GM10266 (cell line): Measurements from ENCODE around the gene LANCL3.

Experiments used
- DNase-seq: peaks from one replicate; pipeline ENCODE4 v3.0.0; 2012; ENCODE audit errors: extremely low spot score
- TF ChIP-seq, protein P1 (sequence below): IDR thresholded peaks from 2 replicates; pipeline ENCODE4 v1.5.1; 2012; ENCODE audit warnings: mild to moderate bottlenecking, low read depth; ENCODE audit not compliant: control insufficient read depth, insufficient read depth; ENCODE audit errors: missing control alignments

Gene LANCL3

DNA sequence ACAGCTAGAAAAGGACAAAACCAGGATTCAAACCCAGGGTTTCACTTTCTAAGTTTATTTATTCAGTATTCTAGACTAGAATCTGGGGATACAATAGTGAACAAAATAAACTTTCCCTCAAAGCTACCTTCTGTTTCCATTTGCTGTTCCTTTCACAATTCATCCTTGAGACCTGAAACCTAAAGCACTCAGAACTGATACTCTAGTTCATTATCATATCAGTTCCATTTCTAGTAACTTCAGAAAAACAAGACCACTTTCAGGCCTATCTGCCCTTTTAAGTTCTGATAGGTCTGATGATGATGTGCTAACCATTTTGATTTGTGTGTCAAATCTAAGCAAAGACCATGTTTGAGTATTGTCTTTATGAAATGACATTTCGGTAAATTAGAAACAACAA lies 106.3 kb downstream of the LANCL3 start:
- DNase-seq, result no peak
- TF ChIP-seq, protein P1, sequence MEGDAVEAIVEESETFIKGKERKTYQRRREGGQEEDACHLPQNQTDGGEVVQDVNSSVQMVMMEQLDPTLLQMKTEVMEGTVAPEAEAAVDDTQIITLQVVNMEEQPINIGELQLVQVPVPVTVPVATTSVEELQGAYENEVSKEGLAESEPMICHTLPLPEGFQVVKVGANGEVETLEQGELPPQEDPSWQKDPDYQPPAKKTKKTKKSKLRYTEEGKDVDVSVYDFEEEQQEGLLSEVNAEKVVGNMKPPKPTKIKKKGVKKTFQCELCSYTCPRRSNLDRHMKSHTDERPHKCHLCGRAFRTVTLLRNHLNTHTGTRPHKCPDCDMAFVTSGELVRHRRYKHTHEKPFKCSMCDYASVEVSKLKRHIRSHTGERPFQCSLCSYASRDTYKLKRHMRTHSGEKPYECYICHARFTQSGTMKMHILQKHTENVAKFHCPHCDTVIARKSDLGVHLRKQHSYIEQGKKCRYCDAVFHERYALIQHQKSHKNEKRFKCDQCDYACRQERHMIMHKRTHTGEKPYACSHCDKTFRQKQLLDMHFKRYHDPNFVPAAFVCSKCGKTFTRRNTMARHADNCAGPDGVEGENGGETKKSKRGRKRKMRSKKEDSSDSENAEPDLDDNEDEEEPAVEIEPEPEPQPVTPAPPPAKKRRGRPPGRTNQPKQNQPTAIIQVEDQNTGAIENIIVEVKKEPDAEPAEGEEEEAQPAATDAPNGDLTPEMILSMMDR, result no peak

DNA sequence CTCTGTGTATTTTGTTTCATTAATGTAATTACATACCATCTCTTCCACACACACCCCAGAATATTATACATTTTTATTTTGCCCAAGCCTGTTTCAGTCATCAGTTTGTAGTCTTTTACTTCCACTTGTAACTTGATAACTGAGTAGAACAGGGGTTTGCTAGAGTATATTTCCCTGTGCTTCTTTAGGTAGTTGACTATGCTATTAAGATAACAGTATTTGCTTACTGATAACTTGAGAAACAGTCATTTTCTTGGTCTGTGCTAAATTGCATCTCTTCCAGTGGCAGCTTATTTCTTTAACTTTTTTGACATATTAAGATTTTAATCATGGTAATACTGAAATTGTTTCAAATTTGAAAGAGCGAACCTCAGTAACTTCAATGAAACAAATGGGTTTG lies 107.1 kb downstream of the LANCL3 start:
- no peak for DNase-seq
- TF ChIP-seq, protein P1, result no peak

DNA sequence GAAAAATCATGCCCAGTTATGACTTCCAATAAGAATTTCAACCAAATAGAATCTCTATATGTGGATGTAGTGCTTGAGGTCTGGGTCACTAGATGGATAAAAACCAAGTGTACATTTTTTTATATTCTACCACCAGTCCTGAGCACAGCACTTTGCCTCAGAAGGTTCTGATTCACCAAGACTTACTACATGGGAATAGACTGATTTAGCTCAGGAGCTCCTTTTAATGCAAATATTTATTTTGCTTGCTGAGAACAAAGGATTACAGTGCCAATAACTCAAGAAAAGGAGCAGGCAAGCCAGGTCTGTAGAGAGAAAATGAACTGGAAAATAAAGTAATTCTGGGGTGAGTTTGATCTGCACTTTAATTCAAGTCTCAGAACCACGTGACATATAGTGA lies 107.8 kb downstream of the LANCL3 start:
- no peak for DNase-seq
- TF ChIP-seq, protein P1, result no peak

DNA sequence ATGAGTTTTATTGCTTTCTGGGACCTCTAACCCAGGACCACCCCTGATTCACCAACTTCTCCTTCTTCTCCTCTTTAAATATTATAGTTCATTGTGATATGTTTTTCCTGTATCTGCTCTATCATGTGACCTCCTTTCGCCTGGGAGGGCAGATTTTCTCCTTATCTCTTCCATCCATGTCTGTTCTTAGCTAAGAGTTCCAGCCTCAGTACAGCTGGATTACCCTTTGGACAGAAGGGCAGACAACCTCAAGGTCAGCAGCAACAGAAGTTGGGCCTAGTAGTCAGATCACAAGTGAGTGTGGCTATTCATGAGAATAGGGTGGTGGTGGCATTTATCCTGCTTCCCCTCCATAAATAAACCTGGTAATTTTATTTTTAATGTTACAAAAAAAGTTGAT lies 108.4 kb downstream of the LANCL3 start:
- no peak for DNase-seq
- TF ChIP-seq, protein P1, result no peak

DNA sequence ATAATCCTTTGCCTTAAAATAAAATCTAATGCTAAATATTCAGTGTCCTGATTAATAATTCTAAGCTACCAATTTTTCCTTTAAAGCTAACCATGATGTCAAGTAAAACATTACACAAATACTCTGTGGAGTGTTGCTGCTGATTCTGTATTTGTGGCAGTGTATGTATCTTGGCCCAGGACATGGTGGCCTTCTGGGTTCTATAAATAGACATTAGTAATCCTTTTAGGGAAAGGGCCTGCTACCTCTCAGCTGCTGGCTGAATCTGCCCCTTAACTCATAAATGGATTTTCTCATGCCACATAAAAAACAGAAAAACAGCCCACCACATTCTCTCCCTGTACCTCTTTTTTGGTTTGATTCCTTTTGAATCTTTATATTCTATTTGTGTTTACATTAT lies 113.0 kb downstream of the LANCL3 start:
- TF ChIP-seq, protein P1, result no peak
- DNase-seq, result no peak

DNA sequence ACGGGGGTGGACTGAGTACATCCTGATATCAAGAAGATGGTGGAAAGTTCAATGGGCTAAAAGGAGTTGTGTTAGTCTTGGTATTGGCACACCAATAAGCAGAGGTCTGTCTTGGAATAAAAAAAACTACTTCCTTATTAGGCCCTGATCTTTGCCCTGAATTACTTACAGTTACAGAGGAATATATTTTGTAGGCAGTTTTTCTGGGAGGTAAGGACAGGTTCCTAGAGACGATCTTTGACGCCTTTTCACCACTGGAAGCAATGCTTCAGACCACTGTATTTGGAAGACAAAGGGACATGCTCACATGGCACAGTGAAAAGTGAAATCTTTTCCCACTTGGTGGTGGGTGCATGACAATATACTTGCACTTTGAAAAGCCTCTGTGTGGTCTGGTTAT lies 113.5 kb downstream of the LANCL3 start:
- no peak for DNase-seq
- TF ChIP-seq, protein P1, result no peak

DNA sequence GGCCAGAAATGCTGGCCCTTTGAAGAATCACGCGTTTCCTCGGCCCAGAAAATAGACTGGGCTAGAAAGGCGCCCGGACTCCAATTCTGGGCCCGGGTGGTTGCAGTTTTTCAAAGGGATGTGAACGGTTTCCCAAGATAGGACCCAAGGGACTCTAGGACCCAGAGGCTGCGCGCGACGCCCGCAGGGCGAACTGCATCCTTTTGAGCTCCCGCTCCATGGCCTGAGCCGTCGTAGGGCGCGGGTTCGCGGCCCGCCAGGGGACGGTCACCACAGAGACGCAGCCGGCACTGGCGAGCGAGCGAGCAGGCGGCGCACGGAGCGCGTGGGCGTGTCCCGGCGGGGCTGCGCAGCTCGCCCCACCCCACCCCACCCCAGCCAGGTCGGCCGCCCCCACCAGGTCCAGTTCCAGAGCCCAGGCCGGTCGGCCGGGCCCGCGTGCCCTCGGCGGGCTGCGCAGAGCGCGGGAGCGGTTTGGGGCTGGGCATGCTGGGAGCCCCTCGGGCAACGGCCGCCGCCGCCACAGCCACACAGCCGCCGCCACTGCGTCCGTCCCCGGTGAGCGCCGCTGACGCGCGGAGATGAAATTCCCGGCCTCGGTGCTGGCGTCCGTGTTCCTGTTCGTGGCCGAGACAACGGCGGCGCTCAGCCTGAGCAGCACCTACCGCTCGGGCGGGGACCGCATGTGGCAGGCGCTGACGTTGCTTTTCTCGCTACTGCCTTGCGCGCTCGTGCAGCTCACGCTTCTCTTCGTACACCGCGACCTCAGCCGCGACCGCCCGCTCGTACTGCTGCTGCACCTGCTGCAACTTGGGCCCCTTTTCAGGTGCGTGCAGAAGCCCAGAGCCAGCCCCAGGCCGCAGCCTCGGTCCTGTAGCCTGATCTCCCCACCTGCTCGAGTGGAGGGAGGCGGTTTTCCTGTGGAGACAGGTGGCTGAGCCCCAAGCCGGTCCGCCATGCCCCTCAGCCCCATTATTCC lies 114.2 kb downstream of the LANCL3 start, which contains the start of gene XK:
Gene XK, plus strand, starts transcription at position 411 of the 979 bp plus-strand sequence. Its CDS starts 171 bp downstream, at position 582.
- peak; percentile 15 for DNase-seq
- TF ChIP-seq, protein P1, result no peak
